Vagina (tissue), 2 donors: ENCODE results near the gene BEX3. TPM values are rescaled to one million over a fixed set of nuclear protein-coding genes. Genes with fewer than 3 reads are reported as not detected.

Experiments
- DNase-seq, 2 donors: peaks; one replicate each; pipeline ENCODE4 v3.0.0-alpha.2; 2017; ENCODE audit errors: extremely low spot score in 2 of 2
- H3K27ac ChIP-seq: fragments of 200-600 bp; sonication (generic); one replicate; pipeline ENCODE4 v1.5.1; 2019
- H3K27me3 ChIP-seq: fragments of 200-600 bp; sonication (generic); one replicate; pipeline ENCODE4 v1.5.1; 2019
- H3K36me3 ChIP-seq, 2 donors: fragments of 200-600 bp; sonication (generic); one replicate each; pipeline ENCODE4 v1.5.1; 2017 to 2019
- H3K4me1 ChIP-seq: fragments of 200-600 bp; sonication (generic); one replicate; pipeline ENCODE4 v1.5.1; 2019
- H3K4me3 ChIP-seq, 2 donors: fragments of 200-600 bp; sonication (generic); 1 replicate in 1 of 2; 2 replicates in 1 of 2; pipeline ENCODE4 v1.5.1; 2016 to 2019
- H3K9me3 ChIP-seq: fragments of 200-600 bp; sonication (generic); one replicate; pipeline ENCODE4 v1.5.1; 2019
- CTCF ChIP-seq, 3 experiments: fragments of 450-650 bp in 2 of 3; fragments of 200-600 bp in 1 of 3; sonication (generic) in 1 of 3; IDR thresholded peaks; one replicate each; pipeline ENCODE4 v1.5.1; 2017 to 2019; ENCODE audit warnings: antibody characterized with exemption in 3 of 3, mild to moderate bottlenecking in 2 of 3, moderate library complexity in 2 of 3
- POLR2A ChIP-seq, 2 donors: fragments of 450-650 bp; IDR thresholded peaks; one replicate each; pipeline ENCODE4 v1.6.1; 2017; ENCODE audit warnings: antibody characterized with exemption in 2 of 2, mild to moderate bottlenecking in 2 of 2, moderate library complexity in 2 of 2
- POLR2AphosphoS5 ChIP-seq, 2 donors: sonication (generic); formaldehyde crosslinking; IDR thresholded peaks; one replicate each; pipeline ENCODE4 v1.9.0; 2017; ENCODE audit warnings: antibody characterized with exemption in 2 of 2, mild to moderate bottlenecking in 2 of 2, low read depth in 1 of 2; ENCODE audit not compliant: insufficient read depth in 1 of 2
- intact Hi-C: fragments of 100-400 bp; cut with DNase I; formaldehyde crosslinking; loops from one replicate; pipeline ENCODE4 v1.15.1; 2023
- total RNA-seq: library from RNA; depleted of rRNA; stranded (reverse); fragments of >200 nt; gene quantifications from one replicate; pipeline ENCODE4 v1.2.3, GENCODE V29; 2016

The BEX3 gene
- total RNA-seq, 1 donor from 2014 or later: 77.8 TPM

GRCh38 chrX:103399744-103400143 lies 23.4 kb downstream of the BEX3 start:
- intact Hi-C loops: no loop called here
- no peak for DNase-seq
- no peaks in the 10 kb centered on the region for H3K4me1 ChIP-seq
- no peak for TF ChIP-seq POLR2A (IDR thresholded peaks at IDR 0.05)
- no peak for TF ChIP-seq POLR2AphosphoS5 (IDR thresholded peaks at IDR 0.05; ENCODE audit: insufficient read depth in 1 of 2, low read depth in 1 of 2)
- no peak for TF ChIP-seq CTCF (IDR thresholded peaks at IDR 0.05)
- H3K36me3 ChIP-seq: no peaks in the 10 kb centered on the region
- no peak overlapping the region for H3K4me3 ChIP-seq
- no peaks in the 10 kb centered on the region for H3K9me3 ChIP-seq
- H3K27me3 ChIP-seq: no peaks in the 10 kb centered on the region
- no peak overlapping the region for H3K27ac ChIP-seq

- intact Hi-C loops: no loop called here
- no peak for DNase-seq
Measured at GRCh38 chrX:103400931-103401330, 24.6 kb downstream of the BEX3 start.

GRCh38 chrX:103404231-103405008 lies 28.1 kb downstream of the BEX3 start:
- Histone ChIP-seq H3K4me3 (peak overlapping the region; percentile 41 to 43), H3K27me3 (no peaks in the 10 kb centered on the region)
- intact Hi-C loops: no loop called here

More at GRCh38 chrX:103400931-103401330, 24.6 kb downstream of the BEX3 start:
- no peaks in the 10 kb centered on the region for H3K4me1 ChIP-seq
- H3K36me3 ChIP-seq: no peaks in the 10 kb centered on the region
- no peaks in the 10 kb centered on the region for H3K9me3 ChIP-seq
- TF ChIP-seq POLR2A (IDR thresholded peaks at IDR 0.05) (no peak), POLR2AphosphoS5 (IDR thresholded peaks at IDR 0.05; ENCODE audit: insufficient read depth in 1 of 2, low read depth in 1 of 2) (no peak), CTCF (IDR thresholded peaks at IDR 0.05) (no peak)
- no peak overlapping the region for H3K27ac ChIP-seq
- H3K4me3 ChIP-seq: no peak overlapping the region
- H3K27me3 ChIP-seq: no peaks in the 10 kb centered on the region

GRCh38 chrX:103405009-103405333 lies 28.6 kb downstream of the BEX3 start:
- no peaks in the 10 kb centered on the region for H3K9me3 ChIP-seq
- no peak overlapping the region for H3K27ac ChIP-seq
- no peak for TF ChIP-seq POLR2AphosphoS5 (IDR thresholded peaks at IDR 0.05; ENCODE audit: insufficient read depth in 1 of 2, low read depth in 1 of 2)
- no peak for TF ChIP-seq CTCF (IDR thresholded peaks at IDR 0.05)
- no peak for TF ChIP-seq POLR2A (IDR thresholded peaks at IDR 0.05)
- peak overlapping the region; percentile 41 to 43 for H3K4me3 ChIP-seq
- no peak for DNase-seq
- no peaks in the 10 kb centered on the region for H3K4me1 ChIP-seq
- intact Hi-C loops: no loop called here
- no peaks in the 10 kb centered on the region for H3K36me3 ChIP-seq
- H3K27me3 ChIP-seq: no peaks in the 10 kb centered on the region

More at GRCh38 chrX:103404231-103405008, 28.1 kb downstream of the BEX3 start:
- Histone ChIP-seq H3K9me3 (no peaks in the 10 kb centered on the region), H3K4me1 (no peaks in the 10 kb centered on the region), H3K36me3 (no peaks in the 10 kb centered on the region), H3K27ac (no peak overlapping the region)
- DNase-seq: no peak
- TF ChIP-seq POLR2A (IDR thresholded peaks at IDR 0.05) (no peak), POLR2AphosphoS5 (IDR thresholded peaks at IDR 0.05; ENCODE audit: insufficient read depth in 1 of 2, low read depth in 1 of 2) (peak in 1 of 2 donors; percentile 28)

DNA sequence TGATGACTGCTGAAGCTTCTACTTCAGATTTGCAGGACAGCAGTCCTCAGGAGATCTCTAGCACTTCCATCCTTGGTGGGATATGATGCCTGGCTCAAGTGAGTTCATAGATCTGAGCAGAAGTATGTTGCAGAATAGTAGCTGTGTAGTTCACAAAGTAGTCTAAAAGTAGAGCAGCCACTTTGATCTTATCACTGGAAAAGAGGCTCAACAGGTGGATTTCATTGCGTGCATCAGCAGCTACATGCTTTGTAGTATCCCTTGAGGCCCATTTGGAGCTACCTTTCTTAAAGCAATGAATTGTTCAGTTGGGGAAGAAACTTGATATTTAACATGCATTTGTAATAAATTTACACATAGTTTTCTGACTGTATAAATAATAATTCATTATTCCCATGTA lies 29.9 kb downstream of the BEX3 start:
- no peaks in the 10 kb centered on the region for H3K4me1 ChIP-seq
- no peaks in the 10 kb centered on the region for H3K9me3 ChIP-seq
- TF ChIP-seq CTCF (IDR thresholded peaks at IDR 0.05) (no peak), POLR2A (IDR thresholded peaks at IDR 0.05) (no peak), POLR2AphosphoS5 (IDR thresholded peaks at IDR 0.05; ENCODE audit: insufficient read depth in 1 of 2, low read depth in 1 of 2) (no peak)
- no peak overlapping the region for H3K27ac ChIP-seq
- no peak for DNase-seq
- intact Hi-C loops: no loop called here
- no peaks in the 10 kb centered on the region for H3K27me3 ChIP-seq
- no peaks in the 10 kb centered on the region for H3K36me3 ChIP-seq
- H3K4me3 ChIP-seq: no peak overlapping the region
